Spleen (tissue), 11 donors: ENCODE measurements around the gene TSPO2. TPM values are rescaled to one million over a fixed set of nuclear protein-coding genes. Genes with fewer than 3 reads are reported as not detected.
A peak's percentile ranks its signal among the peaks of the same experiment; 100 is the strongest.

Source experiments
- DNase-seq: peaks from one replicate; pipeline ENCODE4 v3.0.0-alpha.2; 2020
- H3K27ac ChIP-seq, 8 donors: fragments of 200-600 bp; sonication (generic) in 7 of 8; 1 replicate in 4 of 8; 2 replicates in 4 of 8; pipeline versions ENCODE4 v1.5.0 to v1.8.0; 2016 to 2021; ENCODE audit warnings: inconsistent platforms in 4 of 8, mild to moderate bottlenecking in 4 of 8, moderate library complexity in 1 of 8
- H3K27me3 ChIP-seq, 7 donors: fragments of 200-600 bp; sonication (generic) in 6 of 7; replicated peaks in 1 of 7; 1 replicate in 4 of 7; 2 replicates in 3 of 7; pipeline versions ENCODE4 v1.5.0 to v1.8.0; 2016 to 2021; ENCODE audit warnings: inconsistent platforms in 3 of 7, mild to moderate bottlenecking in 1 of 7
- H3K36me3 ChIP-seq, 6 donors: fragments of 200-600 bp; sonication (generic) in 5 of 6; 1 replicate in 4 of 6; 2 replicates in 2 of 6; pipeline versions ENCODE4 v1.5.0 to v1.8.0; 2016 to 2021; ENCODE audit warnings: inconsistent platforms in 2 of 6
- H3K4me1 ChIP-seq, 6 donors: fragments of 200-600 bp; sonication (generic) in 5 of 6; 1 replicate in 3 of 6; 2 replicates in 3 of 6; pipeline versions ENCODE4 v1.5.0 to v1.8.0; 2016 to 2021; ENCODE audit warnings: inconsistent platforms in 3 of 6
- H3K4me3 ChIP-seq, 8 donors: fragments of 200-600 bp; sonication (generic) in 7 of 8; 1 replicate in 4 of 8; 2 replicates in 4 of 8; pipeline versions ENCODE4 v1.5.0 to v1.8.0; 2016 to 2021; ENCODE audit warnings: inconsistent platforms in 4 of 8, mild to moderate bottlenecking in 4 of 8, moderate library complexity in 2 of 8
- H3K9me3 ChIP-seq, 8 donors: fragments of 200-600 bp; sonication (generic) in 7 of 8; 1 replicate in 4 of 8; 2 replicates in 4 of 8; pipeline versions ENCODE4 v1.5.0 to v1.8.0; 2016 to 2021; ENCODE audit warnings: inconsistent platforms in 4 of 8
- CTCF ChIP-seq, 11 experiments: fragments of 200-600 bp in 7 of 11; fragments of 450-650 bp in 4 of 11; sonication (generic) in 4 of 11; IDR thresholded peaks in 8 of 11; conservative IDR thresholded peaks in 3 of 11; 1 replicate in 7 of 11; 2 replicates in 4 of 11; pipeline versions ENCODE4 v1.4.0 to v1.8.0; 2016 to 2021; ENCODE audit warnings: antibody characterized with exemption in 11 of 11, inconsistent platforms in 4 of 11, mild to moderate bottlenecking in 1 of 11
- POLR2A ChIP-seq, 3 donors: fragments of 450-650 bp; IDR thresholded peaks; one replicate each; pipeline ENCODE4 v1.5.1; 2017; ENCODE audit warnings: antibody characterized with exemption in 3 of 3, mild to moderate bottlenecking in 1 of 3
- POLR2AphosphoS5 ChIP-seq, 3 donors: sonication (generic); formaldehyde crosslinking; IDR thresholded peaks; one replicate each; pipeline ENCODE4 v1.5.1; 2017; ENCODE audit warnings: antibody characterized with exemption in 3 of 3
- WGBS, 5 donors: extraction: QIAGEN DNeasy Blood & Tissue Kit in 3 of 5; methylation state at CpG; one replicate each; pipeline versions ENCODE4 v1.1.5 to v1.1.7; 2013 to 2018; 5-methylcytosine and 5-hydroxymethylcytosine counted together
- intact Hi-C: fragments of 100-400 bp; cut with DNase I; formaldehyde crosslinking; loops from one replicate; pipeline ENCODE4 v1.15.0; 2023; ENCODE audit warnings: low total_unique reads
- polyA plus RNA-seq, 3 donors: library from polyadenylated mRNA; stranded (reverse); fragments of 200-250 nt; gene quantifications; one replicate each; pipeline ENCODE4 v1.2.1, GENCODE V29; 2013
- total RNA-seq, 7 donors: library from RNA; depleted of rRNA in 3 of 7; stranded (reverse); fragments of >200 nt in 3 of 7; fragmentation: NEBNext Ultra II Directional in 4 of 7; extraction: Animal tissue kit (Norgen Biotek cat#: 25700) in 4 of 7; gene quantifications; one replicate each; pipeline versions ENCODE4 v1.1.0 to v1.2.1, GENCODE V29; 2016 to 2021
- donor health status: healthy with polysubstance abuse.
- donor health status: DM: no; HTN: no; CAD: no; lungs with moderate emphysema.
- donor health status: DM: no; HTN: no; CAD: no.
- donor health status: Bipolar disorder and iron deficiency.
- donor health status: healthy.
- donor health status: DM: no; HTN: no; CAD: no.
- donor health status: DM: yes; HTN: yes; CAD: no.

The TSPO2 gene
- total and polyA plus RNA-seq, 10 donors = 0.54 to 6.3 TPM; not detected in 8

GRCh38 chr6:41049521-41049920, 7.3 kb downstream of the TSPO2 start:
- TF ChIP-seq POLR2AphosphoS5 (IDR thresholded peaks at IDR 0.05) (no peak), POLR2A (IDR thresholded peaks at IDR 0.05) (no peak), CTCF (IDR thresholded peaks at IDR 0.05 in 8 of 11, conservative IDR thresholded peaks at IDR 0.05 in 3 of 11) (no peak)
- WGBS, 5 donors = 65 to 100% (median 88%) methylated on average over 1 of the region's 1 CpG
- peaks cover 0 to 15% (median 0%) of the 10 kb centered on the region in 6 donors for H3K36me3 ChIP-seq
- no peak overlapping the region for H3K4me3 ChIP-seq
- intact Hi-C loops = no loop called here
- no peak for DNase-seq
- H3K27me3 ChIP-seq = no peaks in the 10 kb centered on the region
- H3K9me3 ChIP-seq = no peaks in the 10 kb centered on the region
- H3K4me1 ChIP-seq = peaks cover 6 to 16% (median 12%) of the 10 kb centered on the region in 6 donors
- H3K27ac ChIP-seq = no peak overlapping the region

GRCh38 chr6:41049955-41050354, 7.7 kb downstream of the TSPO2 start:
- no peak overlapping the region for H3K4me3 ChIP-seq
- no peaks in the 10 kb centered on the region for H3K27me3 ChIP-seq
- peaks cover 6 to 16% (median 12%) of the 10 kb centered on the region in 6 donors for H3K4me1 ChIP-seq
- no peaks in the 10 kb centered on the region for H3K9me3 ChIP-seq
- peaks cover 0 to 18% (median 0%) of the 10 kb centered on the region in 6 donors for H3K36me3 ChIP-seq
- no peak overlapping the region for H3K27ac ChIP-seq
- WGBS, 5 donors = 83 to 96% (median 89%) methylated on average over 7 of the region's 7 CpGs
- intact Hi-C loops = no loop called here
- no peak for DNase-seq
- TF ChIP-seq POLR2AphosphoS5 (IDR thresholded peaks at IDR 0.05) (no peak), CTCF (IDR thresholded peaks at IDR 0.05 in 8 of 11, conservative IDR thresholded peaks at IDR 0.05 in 3 of 11) (no peak), POLR2A (IDR thresholded peaks at IDR 0.05) (no peak)

DNA sequence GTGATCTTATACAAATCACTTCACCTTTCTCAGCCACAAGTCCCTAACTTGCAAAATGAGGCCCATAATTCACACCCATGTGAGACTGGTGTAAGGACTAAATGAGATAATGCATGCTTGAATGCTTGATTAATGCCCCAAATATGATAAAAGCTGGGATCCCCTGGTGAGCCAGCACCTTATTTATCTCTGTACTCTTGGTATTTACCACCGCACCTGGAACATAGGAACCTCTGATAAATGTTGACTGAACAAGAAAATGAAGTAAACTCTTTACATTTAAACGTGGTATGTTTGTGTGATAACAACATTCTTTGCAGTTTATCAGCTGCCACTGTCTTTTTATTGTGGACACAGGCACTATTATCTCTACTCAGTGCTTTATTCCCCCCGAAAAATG, 8.3 kb downstream of the TSPO2 start:
- intact Hi-C loops = no loop called here
- Histone ChIP-seq H3K27ac (no peak overlapping the region), H3K9me3 (no peaks in the 10 kb centered on the region), H3K4me1 (peaks cover 6 to 16% (median 12%) of the 10 kb centered on the region in 6 donors), H3K4me3 (no peak overlapping the region), H3K36me3 (peaks cover 0 to 24% (median 2%) of the 10 kb centered on the region in 6 donors), H3K27me3 (no peaks in the 10 kb centered on the region)
- 88 to 91% (median 90%) methylated on average over 3 of the region's 3 CpGs for WGBS, 5 donors
- no peak for TF ChIP-seq POLR2AphosphoS5 (IDR thresholded peaks at IDR 0.05)
- TF ChIP-seq CTCF (IDR thresholded peaks at IDR 0.05 in 8 of 11, conservative IDR thresholded peaks at IDR 0.05 in 3 of 11) = no peak
- TF ChIP-seq POLR2A (IDR thresholded peaks at IDR 0.05) = no peak
- no peak for DNase-seq

GRCh38 chr6:41051873-41052272, 9.6 kb downstream of the TSPO2 start:
- TF ChIP-seq CTCF (IDR thresholded peaks at IDR 0.05 in 8 of 11, conservative IDR thresholded peaks at IDR 0.05 in 3 of 11) (no peak), POLR2A (IDR thresholded peaks at IDR 0.05) (no peak), POLR2AphosphoS5 (IDR thresholded peaks at IDR 0.05) (no peak)
- peak overlapping the region in 1 of 8 donors; percentile 23 for H3K27ac ChIP-seq
- no peaks in the 10 kb centered on the region for H3K27me3 ChIP-seq
- no peak for DNase-seq
- H3K36me3 ChIP-seq = peaks cover 0 to 32% (median 4%) of the 10 kb centered on the region in 6 donors
- no peaks in the 10 kb centered on the region for H3K9me3 ChIP-seq
- no peak overlapping the region for H3K4me3 ChIP-seq
- H3K4me1 ChIP-seq = peaks cover 6 to 16% (median 12%) of the 10 kb centered on the region in 6 donors
- 37 to 53% (median 43%) methylated on average over 5 of the region's 5 CpGs for WGBS, 5 donors
- intact Hi-C loops = no loop called here
